SU-DHL-6 (cell line): Measurements from ENCODE around the gene VDR.

Experiments used
- H2AFZ ChIP-seq: fragments of 200-600 bp; sonication (generic); 2 replicates; pipeline ENCODE4 v1.6.1; 2014; ENCODE audit warnings: low read depth, mild to moderate bottlenecking, moderate library complexity, mixed read lengths, antibody characterized with exemption, low read length; ENCODE audit not compliant: severe bottlenecking
- H3F3A ChIP-seq: fragments of 200-600 bp; shearing (Covaris generic); 2 replicates; pipeline ENCODE4 v1.6.0; 2016; ENCODE audit warnings: antibody characterized with exemption, mild to moderate bottlenecking; ENCODE audit not compliant: insufficient read depth
- H3K27ac ChIP-seq: fragments of 200-600 bp; sonication (generic); 2 replicates; pipeline ENCODE4 v1.5.1; 2016; ENCODE audit warnings: low read depth, mild to moderate bottlenecking, low read length, moderate library complexity, mixed read lengths
- H3K27me3 ChIP-seq: fragments of 200-600 bp; sonication (generic), shearing (Covaris generic); 2 replicates; pipeline ENCODE4 v1.6.0; 2014; ENCODE audit warnings: mild to moderate bottlenecking, low read length
- H3K36me3 ChIP-seq: fragments of 200-600 bp; sonication (generic); 2 replicates; pipeline ENCODE4 v1.6.1; 2014; ENCODE audit warnings: mild to moderate bottlenecking, low read length, mixed read lengths
- H3K4me2 ChIP-seq: fragments of 300-600, 200-600 bp; shearing (Covaris generic), sonication (generic); 2 replicates; pipeline ENCODE4 v1.6.0; 2014; ENCODE audit warnings: low read length, low read depth, mild to moderate bottlenecking; ENCODE audit not compliant: poor library complexity, severe bottlenecking
- H3K4me3 ChIP-seq: fragments of 200-600 bp; sonication (generic); 2 replicates; pipeline ENCODE4 v1.5.1; 2014; ENCODE audit warnings: antibody characterized with exemption, low read length, mild to moderate bottlenecking, mixed read lengths; ENCODE audit not compliant: insufficient read depth, poor library complexity, severe bottlenecking
- H3K79me2 ChIP-seq: fragments of 200-600 bp; sonication (generic); 2 replicates; pipeline ENCODE4 v1.6.1; 2014; ENCODE audit warnings: mild to moderate bottlenecking, low read length, moderate library complexity; ENCODE audit not compliant: insufficient read depth
- H3K9ac ChIP-seq: fragments of 200-600 bp; sonication (generic); 2 replicates; pipeline ENCODE4 v1.7.0; 2014; ENCODE audit warnings: mild to moderate bottlenecking, low read length
- H3K9me2 ChIP-seq: fragments of 200-600 bp; sonication (generic); replicated peaks from 2 replicates; pipeline ENCODE4 v1.6.1; 2014; ENCODE audit warnings: low read length; ENCODE audit not compliant: insufficient read depth
- H3K9me3 ChIP-seq: fragments of 200-600 bp; sonication (generic); 2 replicates; pipeline ENCODE4 v1.6.1; 2014; ENCODE audit warnings: low read length, mixed read lengths; ENCODE audit not compliant: insufficient read depth
- H4K20me1 ChIP-seq: fragments of 200-600 bp; sonication (generic); 2 replicates; pipeline ENCODE4 v1.6.1; 2014; ENCODE audit warnings: low read depth, mild to moderate bottlenecking, antibody characterized with exemption, low read length, moderate library complexity, mixed read lengths
- CTCF ChIP-seq: fragments of 200-600 bp; sonication (generic); IDR thresholded peaks from one replicate; pipeline ENCODE4 v1.5.1; 2017; ENCODE audit warnings: antibody characterized with exemption, mild to moderate bottlenecking, low read length, moderate library complexity; ENCODE audit not compliant: insufficient read depth, poor library complexity, severe bottlenecking
- EZH2phosphoT487 ChIP-seq: fragments of 200-600 bp; sonication (generic), shearing (Covaris generic); conservative IDR thresholded peaks from 2 replicates; pipeline ENCODE4 v1.6.1; 2018; ENCODE audit warnings: mild to moderate bottlenecking, antibody characterized with exemption, low read length, moderate library complexity, mixed read lengths

The VDR gene

GRCh38 chr12:47940773-47941474, 36.1 kb upstream of the VDR start:
- no peak overlapping the region for H3K4me3 ChIP-seq
- TF ChIP-seq EZH2phosphoT487 (no peak), CTCF (no peak)

GRCh38 chr12:47939009-47939601, 34.3 kb upstream of the VDR start:
- Histone ChIP-seq H2AFZ (no peak overlapping the region), H3K36me3 (no peaks in the 10 kb centered on the region), H3K9ac (no peak overlapping the region), H3K4me3 (no peak overlapping the region), H3K27me3 (no peaks in the 10 kb centered on the region), H3K9me2 (no peaks in the 10 kb centered on the region), H3K9me3 (no peaks in the 10 kb centered on the region), H4K20me1 (no peaks in the 10 kb centered on the region), H3K4me2 (no peak overlapping the region), H3K79me2 (no peaks in the 10 kb centered on the region), H3K27ac (no peak overlapping the region), H3F3A (no peaks in the 10 kb centered on the region)
- no peak for TF ChIP-seq EZH2phosphoT487
- no peak for TF ChIP-seq CTCF

More at GRCh38 chr12:47940773-47941474, 36.1 kb upstream of the VDR start:
- no peaks in the 10 kb centered on the region for H3K9me3 ChIP-seq
- H3K27ac ChIP-seq, result no peak overlapping the region
- no peak overlapping the region for H3K9ac ChIP-seq
- H3K4me2 ChIP-seq, result no peak overlapping the region
- no peaks in the 10 kb centered on the region for H3K9me2 ChIP-seq
- H3K36me3 ChIP-seq, result no peaks in the 10 kb centered on the region
- H2AFZ ChIP-seq, result no peak overlapping the region
- no peaks in the 10 kb centered on the region for H3K79me2 ChIP-seq
- H4K20me1 ChIP-seq, result no peaks in the 10 kb centered on the region
- no peaks in the 10 kb centered on the region; the same call in 1 of the 2 replicates for H3K27me3 ChIP-seq
- H3F3A ChIP-seq, result no peaks in the 10 kb centered on the region

- Histone ChIP-seq H3K36me3 (no peaks in the 10 kb centered on the region), H3F3A (no peaks in the 10 kb centered on the region), H3K9ac (no peak overlapping the region), H3K79me2 (no peaks in the 10 kb centered on the region), H3K27me3 (no peaks in the 10 kb centered on the region), H2AFZ (no peak overlapping the region), H3K27ac (no peak overlapping the region), H3K4me2 (no peak overlapping the region), H3K4me3 (no peak overlapping the region), H3K9me2 (no peaks in the 10 kb centered on the region), H4K20me1 (no peaks in the 10 kb centered on the region), H3K9me3 (no peaks in the 10 kb centered on the region)
- no peak for TF ChIP-seq CTCF
- TF ChIP-seq EZH2phosphoT487, result no peak
These were observed 33.8 kb upstream of the VDR start for GRCh38 chr12:47938594-47938993.
